Measurements from ENCODE around the gene ZBTB7A. TPM values are rescaled to one million over a fixed set of nuclear protein-coding genes. Genes with fewer than 3 reads are reported as not detected.

Gene ZBTB7A
- total RNA-seq, 1 donor from 2014 or later = 30.0 TPM

- Mint-ChIP-seq H3K4me3 (ENCODE audit: unreplicated experiment) (no peak overlapping the region), H3K27me3 (ENCODE audit: unreplicated experiment) (no peaks in the 10 kb centered on the region), H3K27ac (ENCODE audit: unreplicated experiment) (no peak overlapping the region), H3K9me3 (ENCODE audit: unreplicated experiment) (no peaks in the 10 kb centered on the region), H3K4me1 (ENCODE audit: unreplicated experiment) (no peaks in the 10 kb centered on the region), H3K36me3 (ENCODE audit: unreplicated experiment) (peaks cover 5% of the 10 kb centered on the region)
- no peak for TF ChIP-seq CTCF (IDR thresholded peaks at IDR 0.05)
- no peak for DNase-seq (ENCODE audit: extremely low spot score, unreplicated experiment)
Measured at GRCh38 chr19:4025317-4025716, 41.4 kb downstream of the ZBTB7A start.

GRCh38 chr19:4023600-4024398, 42.9 kb downstream of the ZBTB7A start:
- H3K9me3 Mint-ChIP-seq (ENCODE audit: unreplicated experiment) = no peaks in the 10 kb centered on the region
- no peak for TF ChIP-seq CTCF (IDR thresholded peaks at IDR 0.05)

GRCh38 chr19:4019578-4019977, 47.1 kb downstream of the ZBTB7A start:
- Mint-ChIP-seq H3K9me3 (ENCODE audit: unreplicated experiment) (no peaks in the 10 kb centered on the region), H3K27me3 (ENCODE audit: unreplicated experiment) (no peaks in the 10 kb centered on the region), H3K4me1 (ENCODE audit: unreplicated experiment) (no peaks in the 10 kb centered on the region), H3K27ac (ENCODE audit: unreplicated experiment) (no peak overlapping the region), H3K36me3 (ENCODE audit: unreplicated experiment) (peaks cover 3% of the 10 kb centered on the region), H3K4me3 (ENCODE audit: unreplicated experiment) (no peak overlapping the region)
- TF ChIP-seq CTCF (IDR thresholded peaks at IDR 0.05) = no peak
- DNase-seq (ENCODE audit: extremely low spot score, unreplicated experiment) = no peak

More at GRCh38 chr19:4023600-4024398, 42.9 kb downstream of the ZBTB7A start:
- DNase-seq (ENCODE audit: extremely low spot score, unreplicated experiment) = no peak
- Mint-ChIP-seq H3K27me3 (ENCODE audit: unreplicated experiment) (no peaks in the 10 kb centered on the region), H3K36me3 (ENCODE audit: unreplicated experiment) (peaks cover 3% of the 10 kb centered on the region), H3K4me3 (ENCODE audit: unreplicated experiment) (no peak overlapping the region), H3K27ac (ENCODE audit: unreplicated experiment) (no peak overlapping the region), H3K4me1 (ENCODE audit: unreplicated experiment) (no peaks in the 10 kb centered on the region)

GRCh38 chr19:4018775-4019504, 47.8 kb downstream of the ZBTB7A start:
- TF ChIP-seq CTCF (IDR thresholded peaks at IDR 0.05) = no peak
- no peaks in the 10 kb centered on the region for H3K9me3 Mint-ChIP-seq (ENCODE audit: unreplicated experiment)
- H3K27ac Mint-ChIP-seq (ENCODE audit: unreplicated experiment) = no peak overlapping the region
- H3K4me3 Mint-ChIP-seq (ENCODE audit: unreplicated experiment) = no peak overlapping the region
- DNase-seq (ENCODE audit: extremely low spot score, unreplicated experiment) = no peak
- no peaks in the 10 kb centered on the region for H3K27me3 Mint-ChIP-seq (ENCODE audit: unreplicated experiment)
- no peaks in the 10 kb centered on the region for H3K4me1 Mint-ChIP-seq (ENCODE audit: unreplicated experiment)
- peaks cover 3% of the 10 kb centered on the region for H3K36me3 Mint-ChIP-seq (ENCODE audit: unreplicated experiment)

- Mint-ChIP-seq H3K4me3 (ENCODE audit: unreplicated experiment) (no peak overlapping the region), H3K4me1 (ENCODE audit: unreplicated experiment) (no peaks in the 10 kb centered on the region), H3K27ac (ENCODE audit: unreplicated experiment) (no peak overlapping the region), H3K9me3 (ENCODE audit: unreplicated experiment) (no peaks in the 10 kb centered on the region), H3K27me3 (ENCODE audit: unreplicated experiment) (no peaks in the 10 kb centered on the region), H3K36me3 (ENCODE audit: unreplicated experiment) (peaks cover 5% of the 10 kb centered on the region)
- no peak for DNase-seq (ENCODE audit: extremely low spot score, unreplicated experiment)
- TF ChIP-seq CTCF (IDR thresholded peaks at IDR 0.05) = no peak
Measured at GRCh38 chr19:4018140-4018613, 48.5 kb downstream of the ZBTB7A start.
